ENCODE results near the gene POFUT2.

POFUT2 gene

DNA sequence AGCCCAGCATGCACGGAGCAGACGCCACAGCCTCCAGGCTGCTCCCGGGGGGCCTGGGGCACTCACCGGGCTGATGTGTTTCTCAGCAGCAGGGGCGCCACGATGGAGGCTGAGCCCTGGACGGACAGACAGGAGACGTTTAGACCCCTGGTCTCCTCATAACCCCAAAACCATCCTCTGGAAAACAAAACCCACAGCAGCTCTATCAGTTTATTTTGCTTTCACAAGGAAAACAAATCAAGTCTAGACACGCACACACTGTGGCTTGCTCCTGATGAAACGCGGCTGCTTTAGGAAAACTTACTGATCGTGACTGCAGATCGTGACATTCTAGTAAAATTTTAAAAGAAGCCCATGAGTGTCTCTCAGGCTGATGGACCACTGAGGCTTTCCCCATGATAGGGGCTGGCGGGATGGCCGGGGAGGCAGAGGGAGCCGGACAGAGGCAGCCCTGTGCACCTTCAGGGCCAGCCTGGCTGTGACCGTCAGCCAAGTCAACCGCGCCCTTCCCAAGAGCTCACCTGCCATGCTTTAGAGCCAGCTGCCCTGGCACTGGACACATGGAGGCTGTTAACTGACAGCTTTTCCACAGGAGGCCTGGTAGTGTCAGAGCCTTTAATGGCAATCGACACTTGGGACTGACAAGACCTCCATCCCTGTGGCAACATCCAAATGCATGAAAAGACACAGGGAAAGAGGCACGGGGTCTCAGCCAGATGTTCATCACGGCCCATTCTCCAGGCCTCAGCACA lies 5.2 kb downstream of the POFUT2 start:
- DNase-seq (ENCODE audit: low read depth) = no peak

DNA sequence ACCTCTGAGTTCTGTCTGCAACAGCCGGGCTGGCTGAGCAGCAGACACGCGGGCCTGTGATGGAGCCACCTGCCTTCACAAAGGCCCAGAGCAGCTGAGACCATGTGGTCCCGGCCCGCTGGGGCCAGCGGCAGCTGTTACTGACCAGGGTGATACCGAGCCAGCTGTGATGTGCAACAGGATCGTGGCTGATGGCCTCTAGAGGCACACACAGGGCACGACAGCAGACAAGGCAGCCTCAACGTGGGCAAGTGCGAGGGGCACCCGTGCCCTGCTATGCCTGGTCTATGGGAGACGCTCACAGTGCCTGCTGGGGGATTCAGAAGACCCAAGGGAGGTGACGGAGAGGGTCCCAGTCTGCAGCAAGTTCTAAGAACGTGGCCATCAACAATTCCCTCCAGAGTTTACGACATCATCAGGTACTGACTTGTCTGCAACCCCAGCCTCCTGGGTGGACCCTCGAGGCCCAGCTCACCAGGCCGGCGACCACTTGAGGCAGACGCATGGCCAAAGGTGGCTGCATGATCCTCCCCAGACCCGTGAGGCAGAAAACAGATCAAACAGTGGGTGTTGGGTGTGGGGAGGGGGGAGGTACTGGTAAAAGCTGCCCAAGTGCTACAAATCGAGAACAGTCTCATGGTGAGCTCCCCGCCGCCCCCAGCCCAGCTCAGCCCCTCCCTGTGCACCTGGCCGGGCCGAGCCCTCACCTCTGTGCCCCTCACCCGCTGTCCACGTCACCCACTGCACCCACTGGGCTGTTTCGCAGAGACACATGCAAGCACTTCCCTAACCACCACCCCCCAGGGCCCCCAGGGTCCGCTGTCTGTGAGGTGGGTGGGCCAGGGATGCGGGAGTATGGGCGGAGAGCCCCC lies 6.0 kb downstream of the POFUT2 start:
- no peak for DNase-seq (ENCODE audit: low read depth)

DNA sequence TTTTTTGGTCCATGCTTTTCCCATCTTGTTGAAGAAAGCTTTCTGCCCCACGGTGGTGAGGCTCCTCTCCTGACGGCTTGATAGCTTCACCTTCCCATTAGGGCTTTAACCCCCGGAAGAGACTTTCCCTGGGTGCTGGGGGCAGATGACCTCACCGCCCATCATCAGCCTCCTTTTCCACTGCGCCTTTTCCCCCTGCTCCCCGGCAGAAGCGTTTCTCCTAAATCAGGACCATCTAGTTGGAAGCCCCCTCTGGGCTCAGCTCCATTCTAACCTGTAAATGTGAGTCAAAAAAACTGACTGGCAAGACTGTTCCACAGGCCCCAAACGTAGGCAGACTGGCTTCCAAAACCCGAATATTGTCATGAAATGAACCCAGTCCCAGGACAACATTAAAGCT lies 6.7 kb downstream of the POFUT2 start:
- DNase-seq (ENCODE audit: low read depth) = no peak

DNA sequence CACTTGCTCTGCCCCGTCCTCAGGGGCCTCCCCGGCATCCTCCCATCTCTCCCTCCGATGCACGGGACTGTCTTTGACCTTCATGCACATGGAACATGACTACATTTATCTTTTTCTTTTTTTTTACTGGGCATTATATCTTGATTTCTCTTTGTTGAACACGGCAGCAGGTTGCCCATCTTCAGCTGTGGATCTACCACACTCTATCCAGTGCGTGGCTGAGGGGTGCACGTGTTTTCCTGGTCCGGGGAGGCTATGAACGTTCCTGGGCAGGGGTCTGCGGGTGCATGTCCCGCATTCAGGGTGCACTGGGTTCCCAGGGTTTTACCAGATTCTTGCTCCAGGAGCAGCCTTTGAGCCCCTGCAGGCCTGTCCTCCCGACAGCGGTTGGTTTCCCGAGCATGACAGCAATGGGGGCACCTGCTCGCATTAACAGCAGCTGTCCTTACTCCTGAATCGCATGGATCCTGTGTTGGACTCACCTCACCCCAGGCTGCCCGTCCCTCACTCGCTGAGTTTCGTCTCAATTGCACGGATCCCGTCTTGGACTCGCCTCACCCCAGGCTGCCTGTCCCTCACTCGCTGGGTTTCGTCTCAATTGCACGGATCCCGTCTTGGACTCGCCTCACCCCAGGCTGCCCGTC lies 7.4 kb downstream of the POFUT2 start:
- DNase-seq (ENCODE audit: low read depth) = no peak

DNA sequence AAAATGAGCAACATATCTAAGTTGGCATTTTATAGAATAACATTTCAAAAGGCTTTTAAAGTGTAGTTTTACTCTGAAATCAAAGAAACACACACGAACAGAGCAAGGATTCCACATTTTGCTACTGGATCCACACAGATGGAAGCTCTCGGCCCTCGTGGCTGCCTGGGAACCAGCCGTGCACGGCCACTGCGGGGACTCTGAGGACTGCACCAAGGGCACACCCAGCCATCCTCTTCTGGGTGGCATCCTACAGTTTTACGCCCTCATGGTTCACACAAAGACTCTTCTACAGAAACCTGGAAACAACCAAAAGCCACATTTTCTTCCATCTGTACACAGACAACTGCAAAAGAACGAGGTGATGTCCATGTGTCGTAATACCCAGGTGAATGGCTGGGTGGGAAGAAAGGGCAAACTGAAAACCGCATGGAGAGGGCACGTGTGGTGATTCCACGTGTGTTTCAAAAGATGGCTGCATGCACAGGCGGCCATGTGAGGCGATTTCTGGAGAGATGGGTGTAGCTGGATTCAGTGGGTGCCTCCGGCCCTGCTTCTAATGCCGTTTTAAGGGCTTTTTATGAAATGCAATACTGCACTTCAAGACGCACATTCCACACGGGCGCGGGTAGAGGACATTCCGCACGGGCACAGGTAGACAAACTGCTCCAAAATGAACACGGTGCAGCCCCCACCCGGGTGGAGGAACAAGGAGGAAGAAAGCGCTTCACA lies 8.1 kb downstream of the POFUT2 start:
- no peak for DNase-seq (ENCODE audit: low read depth)

DNA sequence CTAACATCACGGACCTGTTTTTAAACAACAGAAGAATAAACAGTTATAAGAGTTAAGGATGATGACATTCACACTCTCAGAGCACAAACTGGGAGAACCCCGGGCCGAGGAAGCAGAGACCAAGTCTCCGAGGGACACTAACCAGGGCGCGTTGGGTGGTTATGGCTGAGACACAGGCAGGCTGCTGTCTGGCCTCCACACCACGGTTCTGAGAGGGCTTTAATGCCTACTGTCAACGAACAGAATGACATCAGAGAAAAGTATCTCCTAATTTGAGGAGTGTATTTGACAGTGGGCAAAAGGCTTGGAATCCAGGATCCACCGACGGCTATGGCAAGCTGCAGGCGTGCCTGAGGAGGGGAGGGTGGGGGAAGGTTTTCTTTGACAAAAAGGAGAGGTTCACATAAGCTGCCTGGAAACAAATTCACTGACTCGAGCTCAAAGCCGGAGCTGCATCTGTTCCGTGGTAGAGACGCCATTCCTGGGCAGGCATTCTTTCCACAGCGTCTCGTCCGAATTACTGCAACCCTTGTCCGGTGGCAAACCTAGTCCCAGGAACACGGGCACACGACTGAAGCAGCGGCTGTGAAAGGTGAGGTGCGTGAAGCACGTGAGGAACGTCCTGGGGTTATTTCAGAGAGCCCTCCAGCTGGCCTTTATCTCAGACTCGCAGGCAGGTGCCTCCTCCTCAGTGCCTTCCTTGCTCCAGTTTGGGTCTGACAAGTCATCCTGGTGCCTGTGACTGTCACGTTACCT lies 9.4 kb downstream of the POFUT2 start:
- no peak for DNase-seq (ENCODE audit: low read depth)

DNA sequence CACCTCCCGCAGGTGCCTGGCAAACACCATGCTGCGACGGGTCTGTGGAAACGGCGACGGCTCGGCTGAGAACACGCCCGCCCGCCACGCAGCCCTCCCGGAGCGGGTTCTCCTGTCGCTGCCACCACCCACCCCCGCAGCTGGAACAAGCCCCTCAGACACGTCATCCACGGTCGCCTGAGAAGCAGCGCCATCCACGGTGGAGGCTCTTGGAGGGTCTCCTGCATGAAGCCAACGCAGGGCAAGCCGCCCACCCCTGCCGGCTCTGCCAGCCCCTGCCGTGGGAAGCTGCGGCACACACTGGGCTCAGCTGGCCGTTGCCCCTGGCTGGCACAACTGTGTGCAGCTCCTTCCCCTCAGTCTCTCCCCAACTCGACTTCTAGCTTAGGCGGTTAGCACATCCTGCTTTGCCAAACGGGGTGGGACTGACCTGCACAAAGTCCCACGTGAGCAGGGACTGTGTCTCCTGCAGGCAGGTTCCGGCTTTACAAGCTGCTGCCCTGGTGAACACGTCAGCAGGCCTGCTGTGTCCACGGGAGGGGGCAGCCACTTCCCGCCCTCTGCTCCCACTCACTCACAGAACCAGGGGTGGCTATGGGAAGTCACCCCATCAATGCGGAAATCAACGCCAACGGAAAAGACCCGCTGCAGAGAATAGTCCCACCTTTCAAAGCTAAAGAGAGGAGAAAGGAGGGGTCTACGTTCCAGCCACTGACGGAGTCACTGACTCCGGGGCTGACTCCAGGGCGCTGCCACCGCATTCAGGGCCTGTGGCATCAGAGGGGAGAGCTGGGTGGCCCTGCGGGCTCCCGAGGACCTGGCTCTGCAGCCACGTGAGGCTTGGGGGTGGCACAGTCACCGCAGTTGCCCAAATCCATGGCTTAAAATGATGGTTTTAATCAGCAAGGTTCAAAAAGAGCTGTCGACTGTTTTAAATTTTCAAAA lies 10.3 kb downstream of the POFUT2 start:
- DNase-seq (ENCODE audit: low read depth) = no peak

DNA sequence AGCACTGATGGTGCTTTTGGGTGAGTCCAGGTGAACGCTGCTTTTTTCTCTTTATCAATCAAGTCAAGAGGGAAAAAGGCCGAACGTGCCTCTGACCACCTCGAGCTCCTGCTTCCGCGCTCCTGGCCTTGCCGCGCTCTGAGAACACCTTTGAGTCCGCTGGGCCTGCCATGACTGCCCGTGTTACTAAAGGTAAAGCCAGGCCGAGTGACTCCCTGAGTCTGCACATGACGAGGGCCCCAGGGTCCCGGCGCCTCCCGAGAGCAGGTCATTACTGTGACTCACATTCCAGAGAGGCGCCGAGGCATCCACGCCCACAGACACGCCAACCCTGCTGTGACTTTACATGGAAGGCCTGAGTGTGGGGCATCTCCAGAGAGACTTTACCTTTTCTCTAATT lies 11.1 kb downstream of the POFUT2 start:
- no peak for DNase-seq (ENCODE audit: low read depth)

DNA sequence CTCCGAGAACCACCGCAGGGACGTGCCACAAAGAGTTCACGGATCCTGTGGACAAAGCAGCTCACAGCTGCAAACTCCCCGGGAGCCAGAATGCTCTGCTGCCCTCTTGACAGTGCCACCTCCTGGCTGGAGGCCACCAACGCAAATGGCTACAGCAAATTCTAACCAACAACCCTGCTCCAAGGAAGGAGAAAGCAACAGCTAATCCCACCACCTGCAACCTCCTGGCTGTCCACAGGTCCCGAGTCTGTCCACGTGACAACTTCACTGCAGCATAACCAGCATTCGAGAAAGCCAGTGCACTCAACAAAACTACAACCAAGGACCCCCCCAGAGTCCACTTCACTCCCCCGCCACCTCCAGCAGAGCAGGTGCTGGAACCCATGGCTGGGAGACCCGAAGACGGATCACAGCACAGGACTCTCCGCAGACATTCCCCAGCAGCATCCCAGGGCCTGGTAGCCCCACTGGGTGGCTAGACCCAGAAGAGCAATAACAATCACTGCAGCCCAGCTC lies 17.3 kb downstream of the POFUT2 start:
- no peak for DNase-seq (ENCODE audit: low read depth)

DNA sequence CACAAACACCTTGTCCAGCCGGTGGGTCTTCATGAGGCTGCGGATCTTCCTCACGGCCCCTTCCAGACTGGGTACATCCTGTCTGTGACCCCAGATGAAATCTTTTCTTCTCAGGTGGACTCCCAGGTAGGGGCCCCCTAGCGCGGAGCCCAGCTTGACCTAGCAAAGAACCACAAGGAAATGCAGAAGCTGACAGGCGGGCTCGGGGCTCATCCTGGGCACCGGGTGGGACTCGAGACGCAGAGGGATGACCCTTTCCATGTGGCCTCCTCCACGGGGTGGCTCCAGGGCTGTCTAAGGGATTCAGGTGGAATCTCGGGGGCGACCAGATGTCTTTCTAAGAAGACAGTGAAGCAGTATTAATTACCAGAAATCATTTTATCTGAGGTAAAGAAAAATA lies 17.8 kb downstream of the POFUT2 start:
- DNase-seq (ENCODE audit: low read depth) = no peak

DNA sequence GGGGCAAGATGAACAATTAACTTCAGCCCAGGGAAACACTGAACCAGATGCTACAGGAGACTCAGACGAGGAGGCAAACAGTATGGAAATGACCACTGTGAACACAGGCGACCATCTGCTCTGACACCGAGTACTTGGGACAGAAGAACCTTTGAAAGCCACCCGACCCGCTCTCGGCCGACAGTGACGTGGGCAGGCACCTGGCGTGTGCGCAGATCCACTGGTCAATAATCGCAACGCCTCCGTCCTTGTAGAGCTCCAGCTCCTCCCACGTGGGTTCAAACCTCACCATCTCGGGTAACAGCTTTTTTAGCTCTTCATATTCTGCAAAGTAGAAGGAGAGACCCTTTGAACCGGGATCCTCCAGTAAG lies 20.3 kb downstream of the POFUT2 start:
- no peak for DNase-seq (ENCODE audit: low read depth)

DNA sequence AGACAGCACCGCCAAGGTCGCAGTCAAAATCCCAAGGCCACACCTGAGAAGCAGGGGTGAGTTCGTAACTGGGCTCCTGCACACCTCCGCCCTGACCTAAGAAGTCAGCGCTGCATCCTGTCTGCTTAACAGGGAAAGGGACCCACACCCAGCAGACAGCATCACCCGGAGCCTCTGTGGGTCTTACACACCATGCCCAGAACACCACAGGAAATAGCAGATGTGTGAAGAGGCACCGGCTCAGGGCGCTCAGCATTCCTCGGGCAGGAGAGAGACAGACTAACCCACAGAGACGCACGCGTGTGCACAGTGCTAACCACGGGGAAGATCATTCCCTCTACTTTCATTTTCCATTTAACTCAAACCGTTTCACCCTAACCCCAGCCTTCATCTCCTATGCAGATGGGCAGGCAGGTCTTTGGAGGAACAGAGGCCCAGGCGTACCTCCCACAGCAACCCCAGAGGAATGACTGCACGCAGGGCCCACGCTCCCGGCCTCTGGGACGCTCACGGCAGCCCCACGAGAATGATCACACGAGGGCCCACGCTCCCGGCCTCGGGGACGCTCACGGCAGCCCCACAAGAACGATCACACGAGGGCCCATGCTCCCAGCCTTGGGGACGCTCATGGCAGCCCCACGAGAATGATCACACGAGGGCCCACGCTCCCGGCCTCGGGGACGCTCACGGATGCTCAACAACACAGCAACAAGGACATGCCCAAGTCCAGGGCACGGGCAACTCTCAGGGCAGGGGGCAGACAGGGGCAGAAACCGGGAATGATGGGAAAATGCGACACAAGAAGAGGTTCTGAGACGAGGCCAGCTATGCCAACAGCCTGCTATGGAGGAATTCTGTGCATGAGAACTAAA lies 20.9 kb downstream of the POFUT2 start:
- DNase-seq (ENCODE audit: low read depth) = peak; percentile 14

DNA sequence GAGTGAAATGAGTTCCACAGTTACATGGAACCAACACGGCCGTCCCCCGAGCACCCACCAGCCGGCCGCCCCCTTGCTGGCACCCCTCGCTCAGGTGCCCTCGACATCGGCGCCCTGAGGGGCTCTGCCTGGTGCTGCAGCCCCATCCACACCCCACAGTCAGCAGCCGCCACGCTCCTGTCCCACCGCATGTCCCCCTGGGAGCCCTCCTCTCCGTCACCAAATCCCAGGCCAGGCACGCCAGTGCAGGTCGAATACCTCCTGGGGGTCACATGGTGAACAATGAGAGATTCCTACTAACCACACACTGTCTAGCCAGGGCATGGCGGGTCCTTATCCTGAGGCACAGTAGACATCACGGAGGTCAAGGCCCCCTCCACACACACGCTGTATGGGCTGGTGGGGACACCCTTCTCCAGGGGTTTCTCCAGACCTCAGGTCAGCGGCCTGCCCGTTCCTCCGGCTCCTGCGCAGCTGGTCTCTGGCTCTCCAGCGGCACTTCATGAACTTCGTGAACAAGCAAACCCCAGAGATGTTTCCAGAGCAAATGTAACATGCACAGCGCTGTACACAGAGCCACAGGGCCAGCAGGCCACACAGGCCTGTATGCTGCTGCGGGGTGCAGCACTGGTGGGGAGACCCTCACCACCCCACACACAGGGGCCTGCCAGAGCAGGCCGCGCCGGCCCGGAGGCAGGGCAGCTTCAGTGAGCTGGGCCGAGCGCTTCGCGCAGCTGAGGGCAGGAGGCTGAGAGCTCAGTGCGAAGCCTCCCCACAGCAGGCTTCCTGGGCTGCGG lies 21.8 kb downstream of the POFUT2 start:
- no peak for DNase-seq (ENCODE audit: low read depth)

DNA sequence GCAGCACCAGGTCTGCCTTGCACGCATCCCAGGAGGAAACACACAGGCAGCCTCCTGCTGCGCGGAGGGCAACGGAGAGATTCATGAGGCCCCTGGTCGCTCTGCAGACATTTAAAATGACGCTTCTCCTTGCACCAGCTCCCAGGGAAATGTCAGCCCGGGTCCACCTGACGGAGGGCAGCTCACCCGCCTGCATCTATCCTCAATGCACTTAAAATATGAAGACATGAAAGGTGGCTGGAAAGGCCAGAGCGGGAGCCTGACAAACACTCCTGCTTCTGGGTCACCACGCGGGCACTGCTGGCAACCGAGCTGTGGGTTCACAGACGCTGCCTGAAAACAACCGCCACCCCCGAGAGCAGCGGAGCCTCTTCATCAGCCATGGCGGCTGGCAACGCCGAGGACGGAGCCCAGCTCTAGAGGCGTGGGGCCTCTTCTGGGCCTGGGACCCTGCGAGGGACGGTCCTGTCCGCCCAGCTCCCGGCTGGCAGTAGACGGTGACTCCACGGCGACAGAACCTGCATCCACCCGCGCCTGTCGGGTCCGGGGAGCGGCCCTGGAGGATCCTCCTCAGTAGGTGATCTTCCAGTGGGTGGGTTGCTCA lies 22.7 kb downstream of the POFUT2 start:
- DNase-seq (ENCODE audit: low read depth) = no peak

DNA sequence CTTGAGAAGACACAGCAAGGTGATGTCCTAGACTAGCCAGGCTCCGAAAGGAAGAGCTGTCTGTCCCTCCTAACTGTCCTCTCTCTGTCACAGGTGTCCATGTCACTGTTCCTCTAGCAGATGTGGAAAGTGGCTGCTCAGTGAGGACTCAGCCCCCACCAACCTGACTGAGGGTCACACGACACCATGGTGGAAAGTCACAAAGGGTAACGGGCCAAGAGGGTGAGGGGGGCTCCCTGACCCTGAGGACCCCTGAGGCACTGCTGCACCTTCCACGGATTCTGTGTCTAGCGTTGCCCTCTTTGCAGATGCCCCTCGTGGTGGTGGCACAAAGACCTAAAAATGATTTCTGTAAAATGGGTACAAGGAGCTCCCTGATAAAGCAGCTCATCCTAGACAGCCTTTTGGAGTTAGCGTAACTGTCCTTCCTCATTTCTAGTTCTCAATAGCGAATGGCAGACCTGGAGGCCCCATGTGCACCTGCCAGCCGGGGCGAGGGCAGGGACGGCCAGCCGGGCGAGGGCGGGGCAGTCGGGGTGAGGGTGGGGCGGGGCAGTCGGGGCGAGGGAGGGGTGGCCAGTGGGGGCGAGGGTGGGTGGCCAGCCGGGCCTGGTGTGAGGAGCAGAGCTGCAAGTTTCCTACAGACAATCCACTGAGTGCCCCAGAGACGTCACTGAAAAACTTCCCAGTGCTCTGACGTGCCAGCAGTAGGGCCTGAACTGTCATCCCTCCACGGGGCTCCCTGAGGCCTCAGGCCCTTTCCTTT lies 23.4 kb downstream of the POFUT2 start:
- no peak for DNase-seq (ENCODE audit: low read depth)

DNA sequence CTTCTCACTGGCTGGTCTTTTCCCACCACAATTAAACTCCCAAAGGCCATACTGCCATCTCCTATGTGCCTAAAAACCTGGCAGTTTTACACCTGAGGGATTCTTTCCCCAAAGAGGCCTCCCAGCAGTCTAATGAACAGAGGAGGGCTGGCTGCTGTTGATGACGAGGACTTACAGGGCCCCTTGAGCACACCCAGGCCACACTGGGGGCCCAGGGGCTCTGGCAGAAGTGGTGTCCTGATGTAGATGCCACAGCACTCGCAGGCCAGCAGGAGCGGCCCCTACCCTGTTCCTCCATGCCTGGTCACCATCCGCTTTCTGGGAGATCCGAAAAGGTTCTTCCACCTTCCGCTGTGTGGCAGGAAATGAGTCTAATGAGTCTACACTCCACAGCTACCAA lies 24.2 kb downstream of the POFUT2 start:
- DNase-seq (ENCODE audit: low read depth) = no peak

DNA sequence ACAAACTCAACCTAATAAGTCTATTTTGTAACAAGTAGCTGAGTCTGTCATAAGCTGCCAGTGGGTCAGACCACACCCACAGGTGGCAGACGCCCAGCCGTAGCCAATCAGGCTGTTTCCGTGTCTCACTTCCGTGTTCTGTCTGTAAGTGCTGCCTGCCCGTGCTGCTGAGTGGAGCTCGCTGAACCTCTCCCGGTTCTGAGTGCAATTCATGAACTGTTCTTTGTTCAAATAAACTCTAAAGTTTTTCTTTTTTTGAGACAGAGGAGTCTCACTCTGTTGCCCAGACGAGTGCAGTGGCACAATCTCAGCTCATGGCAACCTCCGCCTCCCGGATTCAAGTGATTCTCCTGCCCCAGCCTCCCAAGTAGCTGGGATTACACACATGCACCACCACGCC lies 25.1 kb downstream of the POFUT2 start:
- DNase-seq (ENCODE audit: low read depth) = no peak
